GM12872 (cell line): ENCODE data around the gene APOO.

Experiments used
- TF ChIP-seq, protein P1 (sequence below): IDR thresholded peaks from 3 replicates; pipeline ENCODE4 v1.5.1; 2011; ENCODE audit warnings: low read depth, mild to moderate bottlenecking, low read length, moderate library complexity; ENCODE audit not compliant: insufficient read depth

The APOO gene

DNA sequence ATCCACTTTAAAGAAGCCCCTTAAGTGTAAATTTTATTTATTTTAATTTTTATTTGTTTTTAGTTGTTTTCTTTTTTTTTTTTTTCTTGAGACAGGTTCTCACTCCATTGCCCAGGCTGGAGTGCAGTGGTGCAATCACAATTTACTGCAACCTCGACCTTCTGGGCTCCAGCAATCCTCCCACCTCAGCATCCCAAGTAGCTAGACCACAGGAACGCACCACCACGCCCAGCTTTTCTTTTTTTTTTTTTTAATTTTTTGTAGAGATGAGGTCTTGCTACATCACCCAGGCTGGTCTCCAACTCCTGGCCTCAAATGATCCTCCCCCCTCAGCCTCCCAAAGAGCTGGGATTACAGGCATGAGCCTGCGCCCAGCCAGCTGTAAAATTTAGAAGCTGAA lies 118.8 kb downstream of the APOO start:
- TF ChIP-seq, protein P1, sequence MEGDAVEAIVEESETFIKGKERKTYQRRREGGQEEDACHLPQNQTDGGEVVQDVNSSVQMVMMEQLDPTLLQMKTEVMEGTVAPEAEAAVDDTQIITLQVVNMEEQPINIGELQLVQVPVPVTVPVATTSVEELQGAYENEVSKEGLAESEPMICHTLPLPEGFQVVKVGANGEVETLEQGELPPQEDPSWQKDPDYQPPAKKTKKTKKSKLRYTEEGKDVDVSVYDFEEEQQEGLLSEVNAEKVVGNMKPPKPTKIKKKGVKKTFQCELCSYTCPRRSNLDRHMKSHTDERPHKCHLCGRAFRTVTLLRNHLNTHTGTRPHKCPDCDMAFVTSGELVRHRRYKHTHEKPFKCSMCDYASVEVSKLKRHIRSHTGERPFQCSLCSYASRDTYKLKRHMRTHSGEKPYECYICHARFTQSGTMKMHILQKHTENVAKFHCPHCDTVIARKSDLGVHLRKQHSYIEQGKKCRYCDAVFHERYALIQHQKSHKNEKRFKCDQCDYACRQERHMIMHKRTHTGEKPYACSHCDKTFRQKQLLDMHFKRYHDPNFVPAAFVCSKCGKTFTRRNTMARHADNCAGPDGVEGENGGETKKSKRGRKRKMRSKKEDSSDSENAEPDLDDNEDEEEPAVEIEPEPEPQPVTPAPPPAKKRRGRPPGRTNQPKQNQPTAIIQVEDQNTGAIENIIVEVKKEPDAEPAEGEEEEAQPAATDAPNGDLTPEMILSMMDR = no peak

DNA sequence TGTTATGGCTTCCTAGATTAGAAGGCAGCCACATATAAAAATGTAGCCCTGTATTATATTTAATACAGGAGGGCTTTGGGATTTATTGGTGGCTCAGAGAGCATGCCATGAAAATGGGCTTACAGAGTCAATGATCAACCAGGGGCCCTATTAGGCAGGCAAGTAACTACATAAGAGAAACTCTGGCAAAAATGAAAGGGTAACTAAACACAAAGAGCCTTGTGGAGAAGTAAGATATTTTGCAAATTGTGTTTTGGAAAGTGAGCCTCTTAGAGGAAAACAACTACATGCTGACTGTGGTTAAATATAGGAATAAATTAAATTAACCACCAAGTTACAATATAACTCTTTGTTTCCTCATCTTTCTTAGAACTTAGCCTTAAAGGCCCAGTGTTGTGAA lies 119.2 kb downstream of the APOO start:
- TF ChIP-seq, protein P1 = no peak

DNA sequence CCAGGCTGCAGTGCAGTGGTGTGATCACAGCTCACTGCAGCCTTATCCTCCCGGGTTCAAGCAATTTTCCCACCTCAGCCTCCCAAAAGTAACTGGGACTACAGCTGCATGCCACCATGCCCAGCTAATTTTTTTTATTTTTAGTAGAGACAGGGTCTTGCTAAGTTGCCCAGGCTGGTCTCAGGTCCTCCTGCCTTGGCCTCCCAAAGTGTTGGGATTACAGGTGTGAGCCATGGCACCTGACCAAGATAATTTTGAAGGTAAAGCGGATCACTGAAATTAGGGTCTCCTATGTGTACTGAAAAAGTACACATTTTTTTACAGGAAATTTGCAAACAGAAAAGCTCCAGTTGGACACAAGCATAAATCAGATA lies 120.0 kb downstream of the APOO start:
- TF ChIP-seq, protein P1 = no peak

DNA sequence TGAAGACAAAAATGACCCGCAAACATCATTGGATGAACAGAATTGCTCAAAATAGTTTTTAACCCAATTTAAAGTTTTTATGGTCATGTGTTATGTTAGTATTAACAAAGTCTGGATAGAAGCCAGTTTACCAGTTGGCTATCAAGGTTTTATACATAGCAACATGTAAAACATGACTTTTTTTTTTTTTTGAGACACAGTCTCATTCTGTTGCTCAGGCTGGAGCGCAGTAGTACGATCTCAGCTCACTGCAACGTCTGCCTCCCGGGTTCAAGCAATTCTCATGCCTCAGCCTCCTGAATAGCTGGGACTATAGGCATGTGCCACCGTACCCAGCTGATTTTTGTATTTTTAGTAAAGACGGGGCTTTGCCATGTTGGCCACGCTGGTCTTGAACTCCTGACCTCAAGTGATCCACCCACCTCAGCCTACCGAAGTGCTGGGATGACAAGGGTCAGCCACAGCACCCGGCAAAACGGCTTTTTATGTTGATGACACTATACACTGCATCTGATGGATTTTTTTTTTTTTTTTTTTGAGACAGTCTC lies 121.4 kb downstream of the APOO start:
- TF ChIP-seq, protein P1 = no peak

DNA sequence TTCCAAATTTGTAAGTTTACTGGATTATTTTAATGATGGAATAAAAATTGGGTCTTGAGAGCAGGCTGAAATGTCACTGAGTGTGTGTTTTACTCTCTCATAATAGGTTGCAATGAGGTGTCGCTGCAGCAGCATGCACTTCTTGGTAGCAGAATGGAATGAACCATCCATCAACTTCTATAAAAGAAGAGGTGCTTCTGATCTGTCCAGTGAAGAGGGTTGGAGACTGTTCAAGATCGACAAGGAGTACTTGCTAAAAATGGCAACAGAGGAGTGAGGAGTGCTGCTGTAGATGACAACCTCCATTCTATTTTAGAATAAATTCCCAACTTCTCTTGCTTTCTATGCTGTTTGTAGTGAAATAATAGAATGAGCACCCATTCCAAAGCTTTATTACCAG lies 122.2 kb downstream of the APOO start:
- TF ChIP-seq, protein P1 = no peak

DNA sequence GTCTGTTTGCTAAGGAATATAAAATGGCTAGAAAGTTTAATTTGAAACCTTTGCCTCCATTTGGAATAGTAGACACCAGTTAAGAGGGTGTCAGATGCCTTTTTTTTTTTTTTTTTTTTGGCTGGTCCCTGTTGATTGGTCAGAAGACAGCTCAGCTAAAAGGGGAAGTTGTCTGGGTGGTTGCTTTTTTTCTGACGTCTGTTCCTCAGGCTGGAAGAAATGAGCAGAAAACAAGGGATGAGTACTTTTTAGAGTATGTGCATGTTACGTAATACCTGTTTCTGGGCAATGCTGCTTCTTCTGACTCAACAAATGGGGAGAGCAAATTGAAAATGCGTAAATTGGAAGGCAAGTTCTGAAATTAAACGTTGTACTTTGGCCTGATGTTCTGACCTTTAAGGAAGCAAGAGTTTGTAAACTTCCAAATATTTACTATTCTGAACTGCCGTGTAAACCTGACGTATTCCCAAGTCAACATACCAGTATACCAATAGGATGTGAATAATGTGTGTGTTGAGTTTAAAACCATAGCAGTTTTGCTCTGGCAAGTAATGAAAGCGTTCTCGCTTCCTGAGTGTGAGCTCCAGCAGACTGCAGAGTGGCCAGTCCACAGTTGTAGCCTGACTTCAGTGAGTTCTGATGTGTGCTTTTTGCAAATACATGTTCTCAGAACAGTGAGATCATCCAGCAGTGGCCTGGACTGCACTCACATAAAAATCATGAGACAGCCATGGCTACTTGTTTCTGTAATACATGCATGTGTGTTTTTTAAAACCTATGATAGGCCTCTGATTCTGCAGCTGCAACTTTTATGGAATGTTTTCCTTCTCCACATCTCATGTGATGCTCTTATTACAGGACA lies 123.0 kb downstream of the APOO start:
- TF ChIP-seq, protein P1 = no peak

DNA sequence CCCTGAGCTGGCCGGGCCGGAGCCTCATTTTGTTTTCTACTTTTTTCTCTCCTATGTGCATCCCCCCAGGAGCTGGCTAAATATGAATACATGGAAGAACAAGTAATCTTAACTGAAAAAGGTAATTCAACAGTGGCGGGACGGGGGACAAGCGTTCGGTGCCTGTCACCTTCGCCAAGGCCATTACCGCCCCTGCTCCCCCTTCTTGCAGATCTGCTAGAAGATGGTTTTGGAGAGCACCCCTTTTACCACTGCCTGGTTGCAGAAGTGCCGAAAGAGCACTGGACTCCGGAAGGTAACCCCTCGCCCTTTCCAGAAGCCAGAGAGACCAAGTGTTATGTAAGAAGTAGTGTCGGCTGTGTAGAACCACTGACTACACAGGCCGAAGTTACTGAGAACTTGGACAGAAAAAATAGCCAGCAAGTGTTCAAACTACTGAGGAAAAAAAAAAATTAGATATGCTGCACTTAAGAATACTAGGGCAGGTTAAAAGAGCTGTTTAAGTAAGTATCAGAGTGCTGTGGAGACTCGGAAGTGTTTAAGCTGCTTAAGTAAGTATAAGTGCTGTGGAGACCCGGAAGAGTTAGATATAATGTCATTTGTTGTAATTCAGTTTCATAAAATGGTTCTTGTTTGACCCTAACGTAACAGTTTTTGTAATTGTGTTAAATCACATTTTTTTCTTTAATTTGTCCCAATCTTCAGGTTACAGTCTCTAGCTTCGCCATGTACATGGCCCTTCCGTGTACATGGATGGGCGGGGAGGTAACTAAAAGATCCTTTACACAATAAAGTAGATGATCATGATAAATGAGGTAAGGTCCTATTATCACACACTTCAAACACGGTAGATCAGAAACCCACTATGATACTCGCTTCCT lies 123.9 kb downstream of the APOO start:
- TF ChIP-seq, protein P1 = no peak
